GM19099 (cell line): ENCODE data around the gene RIN3.

Experiments used
- POLR2A ChIP-seq: IDR thresholded peaks from 3 replicates; pipeline ENCODE4 v1.6.1; 2011; ENCODE audit warnings: low read depth; ENCODE audit not compliant: insufficient read length; ENCODE audit errors: extremely low read depth

RIN3 gene

DNA sequence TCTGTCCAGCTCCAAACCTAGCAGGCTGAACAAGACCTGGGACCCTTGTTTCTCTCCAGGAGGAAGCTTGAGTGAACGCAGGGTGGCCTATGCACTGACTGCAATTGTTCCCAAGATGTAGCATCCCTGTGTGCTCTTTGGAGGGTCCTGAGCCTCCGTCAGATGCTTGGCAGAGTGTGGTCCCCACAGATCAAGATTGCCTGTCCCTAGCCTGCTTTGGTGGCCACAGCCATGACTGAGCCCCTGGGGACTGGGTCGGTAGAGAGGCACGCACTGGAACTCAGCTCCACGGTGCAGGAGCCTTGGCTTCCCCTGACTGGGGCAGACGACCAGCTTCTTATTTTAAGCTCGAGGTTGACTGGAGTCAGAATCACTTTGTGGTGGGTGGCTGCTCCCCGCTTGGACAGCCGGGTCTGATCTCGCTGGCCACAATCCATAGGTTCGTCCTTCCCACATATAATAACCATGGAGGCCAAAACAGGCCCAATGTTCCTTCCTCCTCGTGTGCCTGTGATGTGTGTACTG lies 137.1 kb downstream of the RIN3 start:
- TF ChIP-seq POLR2A = no peak

- TF ChIP-seq POLR2A = peak; percentile 41
Measured at GRCh38 chr14:92651106-92651757, 137.7 kb downstream of the RIN3 start.

DNA sequence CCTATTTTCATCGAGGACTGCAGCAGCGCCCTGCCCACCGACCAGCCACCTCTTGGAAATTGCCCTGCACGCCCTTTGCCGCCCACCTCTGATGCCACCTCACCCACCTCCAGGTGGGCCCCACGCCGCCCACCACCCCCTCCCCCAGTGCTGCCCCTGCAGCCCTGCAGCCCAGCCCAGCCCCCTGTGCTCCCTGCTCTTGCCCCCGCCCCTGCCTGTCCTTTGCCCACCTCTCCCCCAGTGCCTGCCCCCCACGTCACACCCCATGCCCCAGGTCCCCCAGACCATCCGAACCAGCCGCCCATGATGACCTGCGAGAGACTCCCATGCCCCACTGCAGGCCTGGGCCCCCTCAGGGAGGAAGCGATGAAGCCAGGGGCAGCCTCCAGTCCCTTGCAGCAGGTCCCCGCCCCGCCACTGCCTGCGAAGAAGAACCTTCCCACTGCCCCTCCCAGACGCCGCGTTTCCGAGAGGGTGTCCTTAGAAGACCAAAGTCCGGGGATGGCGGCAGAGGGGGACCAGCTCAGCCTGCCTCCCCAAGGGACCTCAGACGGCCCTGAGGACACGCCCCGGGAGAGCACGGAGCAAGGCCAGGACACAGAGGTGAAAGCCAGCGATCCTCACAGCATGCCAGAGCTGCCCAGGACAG lies 138.3 kb downstream of the RIN3 start:
- peak; percentile 31 for TF ChIP-seq POLR2A

DNA sequence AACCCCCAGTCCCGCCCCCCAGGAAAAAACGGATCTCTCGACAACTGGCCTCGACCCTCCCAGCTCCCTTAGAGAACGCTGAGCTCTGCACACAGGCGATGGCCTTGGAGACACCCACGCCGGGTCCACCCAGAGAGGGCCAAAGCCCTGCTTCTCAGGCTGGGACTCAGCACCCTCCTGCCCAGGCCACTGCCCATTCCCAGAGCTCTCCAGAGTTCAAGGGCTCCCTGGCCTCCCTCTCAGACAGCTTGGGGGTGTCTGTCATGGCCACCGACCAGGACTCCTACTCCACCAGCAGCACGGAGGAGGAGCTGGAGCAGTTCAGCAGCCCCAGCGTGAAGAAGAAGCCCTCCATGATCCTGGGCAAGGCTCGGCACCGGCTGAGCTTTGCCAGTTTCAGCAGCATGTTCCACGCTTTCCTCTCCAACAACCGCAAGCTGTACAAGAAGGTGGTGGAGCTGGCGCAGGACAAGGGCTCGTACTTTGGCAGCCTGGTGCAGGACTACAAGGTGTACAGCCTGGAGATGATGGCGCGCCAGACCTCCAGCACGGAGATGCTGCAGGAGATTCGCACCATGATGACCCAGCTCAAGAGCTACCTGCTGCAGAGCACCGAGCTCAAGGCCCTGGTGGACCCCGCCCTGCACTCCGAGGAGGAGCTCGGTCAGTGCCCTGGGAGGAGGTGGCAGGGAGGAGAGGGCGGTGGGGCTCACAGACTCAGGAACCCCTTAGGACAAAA lies 139.0 kb downstream of the RIN3 start:
- peak; percentile 14 for TF ChIP-seq POLR2A

DNA sequence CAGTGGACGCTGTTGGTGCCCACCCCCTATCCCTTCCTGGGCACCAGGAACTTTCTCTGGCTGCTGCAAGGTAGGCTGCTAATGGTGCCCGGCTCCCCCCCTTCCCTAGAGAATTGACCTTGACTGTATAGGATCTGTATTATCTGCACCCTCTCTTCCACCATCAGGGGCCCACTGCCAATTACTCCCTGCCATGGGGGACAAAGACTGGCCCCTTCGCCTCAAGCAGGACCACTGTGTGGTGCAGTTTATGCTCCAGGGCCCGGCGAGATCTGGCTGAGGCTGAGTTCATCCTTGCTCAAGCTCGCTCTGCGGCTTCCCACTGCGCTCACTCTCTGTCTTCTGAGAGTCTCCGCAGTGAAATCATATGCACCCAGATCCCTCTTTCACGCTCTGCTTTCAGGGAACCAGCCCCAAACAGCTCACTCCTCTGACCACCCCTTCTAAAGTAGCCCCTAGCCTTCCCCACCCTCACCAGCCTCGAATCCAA lies 139.6 kb downstream of the RIN3 start:
- TF ChIP-seq POLR2A = peak; percentile 47

- no peak for TF ChIP-seq POLR2A
Measured at GRCh38 chr14:92654239-92654901, 140.8 kb downstream of the RIN3 start.

GRCh38 chr14:92655419-92656201 lies 142.0 kb downstream of the RIN3 start:
- TF ChIP-seq POLR2A = no peak

GRCh38 chr14:92656306-92657081 lies 142.9 kb downstream of the RIN3 start:
- no peak for TF ChIP-seq POLR2A

GRCh38 chr14:92657457-92658142 lies 144.0 kb downstream of the RIN3 start:
- no peak for TF ChIP-seq POLR2A

DNA sequence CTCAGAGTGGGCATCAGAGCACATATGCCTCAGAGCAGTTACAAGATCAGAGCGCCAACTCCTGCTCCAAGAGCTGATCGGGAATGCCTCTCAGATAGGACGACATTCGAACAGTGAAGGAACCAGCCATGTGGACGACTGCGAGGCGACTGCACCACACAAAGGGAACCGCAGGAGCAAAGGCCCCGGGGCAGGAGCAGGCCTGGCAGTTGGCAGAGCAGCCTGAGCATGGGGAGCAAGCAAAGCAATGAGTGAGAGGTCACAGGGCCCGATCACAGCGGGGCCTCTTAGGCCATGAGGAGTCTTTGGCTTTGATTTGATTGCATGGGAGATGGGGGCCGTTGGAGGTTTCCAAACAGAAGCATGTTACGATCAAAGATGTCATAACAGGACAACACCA lies 144.6 kb downstream of the RIN3 start:
- no peak for TF ChIP-seq POLR2A

GRCh38 chr14:92658684-92659083 lies 145.1 kb downstream of the RIN3 start:
- no peak for TF ChIP-seq POLR2A

- no peak for TF ChIP-seq POLR2A
Measured at GRCh38 chr14:92659765-92660561, 146.4 kb downstream of the RIN3 start.
